Vagina (tissue), 2 donors: ENCODE data around the gene PRLH.

ENCODE experiments used
- POLR2A ChIP-seq, 2 donors: fragments of 450-650 bp; IDR thresholded peaks; one replicate each; pipeline ENCODE4 v1.6.1; 2017; ENCODE audit warnings: antibody characterized with exemption in 2 of 2, mild to moderate bottlenecking in 2 of 2, moderate library complexity in 2 of 2
- POLR2AphosphoS5 ChIP-seq, 2 donors: sonication (generic); formaldehyde crosslinking; IDR thresholded peaks; one replicate each; pipeline ENCODE4 v1.9.0; 2017; ENCODE audit warnings: antibody characterized with exemption in 2 of 2, mild to moderate bottlenecking in 2 of 2, low read depth in 1 of 2; ENCODE audit not compliant: insufficient read depth in 1 of 2
- TF ChIP-seq, protein P1 (sequence below), 3 experiments: fragments of 450-650 bp in 2 of 3; fragments of 200-600 bp in 1 of 3; sonication (generic) in 1 of 3; IDR thresholded peaks; one replicate each; pipeline ENCODE4 v1.5.1; 2017 to 2019; ENCODE audit warnings: antibody characterized with exemption in 3 of 3, mild to moderate bottlenecking in 2 of 3, moderate library complexity in 2 of 3

GRCh38 chr2:237583385-237584295, 17.3 kb downstream of the PRLH start:
- TF ChIP-seq, protein P1, sequence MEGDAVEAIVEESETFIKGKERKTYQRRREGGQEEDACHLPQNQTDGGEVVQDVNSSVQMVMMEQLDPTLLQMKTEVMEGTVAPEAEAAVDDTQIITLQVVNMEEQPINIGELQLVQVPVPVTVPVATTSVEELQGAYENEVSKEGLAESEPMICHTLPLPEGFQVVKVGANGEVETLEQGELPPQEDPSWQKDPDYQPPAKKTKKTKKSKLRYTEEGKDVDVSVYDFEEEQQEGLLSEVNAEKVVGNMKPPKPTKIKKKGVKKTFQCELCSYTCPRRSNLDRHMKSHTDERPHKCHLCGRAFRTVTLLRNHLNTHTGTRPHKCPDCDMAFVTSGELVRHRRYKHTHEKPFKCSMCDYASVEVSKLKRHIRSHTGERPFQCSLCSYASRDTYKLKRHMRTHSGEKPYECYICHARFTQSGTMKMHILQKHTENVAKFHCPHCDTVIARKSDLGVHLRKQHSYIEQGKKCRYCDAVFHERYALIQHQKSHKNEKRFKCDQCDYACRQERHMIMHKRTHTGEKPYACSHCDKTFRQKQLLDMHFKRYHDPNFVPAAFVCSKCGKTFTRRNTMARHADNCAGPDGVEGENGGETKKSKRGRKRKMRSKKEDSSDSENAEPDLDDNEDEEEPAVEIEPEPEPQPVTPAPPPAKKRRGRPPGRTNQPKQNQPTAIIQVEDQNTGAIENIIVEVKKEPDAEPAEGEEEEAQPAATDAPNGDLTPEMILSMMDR (IDR thresholded peaks at IDR 0.05), result no peak
- no peak for TF ChIP-seq POLR2A (IDR thresholded peaks at IDR 0.05)
- no peak for TF ChIP-seq POLR2AphosphoS5 (IDR thresholded peaks at IDR 0.05; ENCODE audit: insufficient read depth in 1 of 2, low read depth in 1 of 2)
